NCI-H2196 (cell line): ENCODE measurements around the gene GMPS.
"Not testable (repeated sequence)": the region's sequence is repeated elsewhere in the genome, so short reads cannot be mapped to it uniquely, and the experiment has no call there.

ENCODE experiments used
- DNase-seq: peaks from one replicate; lab custom pipeline; 2025; ENCODE audit not compliant: unreplicated experiment; lab: John Stamatoyannopoulos, UW

The GMPS gene

DNA sequence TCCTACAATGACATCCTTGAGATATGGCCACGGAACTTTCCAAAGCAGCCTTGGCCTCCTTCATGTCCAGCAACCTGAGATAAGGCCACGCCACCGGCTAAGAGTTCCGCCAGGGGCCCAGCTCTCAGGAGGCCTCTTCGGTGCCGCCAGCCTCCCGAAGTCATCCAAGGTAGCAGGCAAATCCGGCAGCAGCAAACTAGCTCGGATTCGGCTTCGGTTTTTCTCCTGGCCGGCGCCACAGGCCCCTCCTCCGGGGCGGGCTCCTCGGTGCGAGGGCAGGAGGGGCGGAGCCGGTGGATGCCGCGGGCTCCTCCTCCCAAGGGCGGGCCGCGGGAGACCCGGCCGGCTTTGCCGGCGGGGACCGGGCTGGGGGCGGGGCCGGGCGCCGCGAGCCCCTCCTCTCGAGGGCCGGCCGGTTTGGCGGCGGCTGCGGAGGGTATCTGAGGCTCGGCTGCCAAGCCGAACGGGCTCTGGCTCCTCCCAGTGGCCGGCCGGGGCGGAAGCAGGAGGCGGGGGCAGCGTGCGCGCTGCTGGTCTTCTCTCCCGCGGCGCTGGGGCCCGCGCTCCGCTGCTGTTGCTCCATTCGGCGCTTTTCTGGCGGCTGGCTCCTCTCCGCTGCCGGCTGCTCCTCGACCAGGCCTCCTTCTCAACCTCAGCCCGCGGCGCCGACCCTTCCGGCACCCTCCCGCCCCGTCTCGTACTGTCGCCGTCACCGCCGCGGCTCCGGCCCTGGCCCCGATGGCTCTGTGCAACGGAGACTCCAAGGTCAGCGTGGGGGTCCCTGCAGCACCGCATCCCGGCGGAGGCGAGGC lies at the start of gene GMPS:
GMPS (plus strand) TSS at position 518 of the 812 bp plus-strand sequence; CDS start at position 739, 221 bp downstream.
- peak; percentile 99 for DNase-seq

DNA sequence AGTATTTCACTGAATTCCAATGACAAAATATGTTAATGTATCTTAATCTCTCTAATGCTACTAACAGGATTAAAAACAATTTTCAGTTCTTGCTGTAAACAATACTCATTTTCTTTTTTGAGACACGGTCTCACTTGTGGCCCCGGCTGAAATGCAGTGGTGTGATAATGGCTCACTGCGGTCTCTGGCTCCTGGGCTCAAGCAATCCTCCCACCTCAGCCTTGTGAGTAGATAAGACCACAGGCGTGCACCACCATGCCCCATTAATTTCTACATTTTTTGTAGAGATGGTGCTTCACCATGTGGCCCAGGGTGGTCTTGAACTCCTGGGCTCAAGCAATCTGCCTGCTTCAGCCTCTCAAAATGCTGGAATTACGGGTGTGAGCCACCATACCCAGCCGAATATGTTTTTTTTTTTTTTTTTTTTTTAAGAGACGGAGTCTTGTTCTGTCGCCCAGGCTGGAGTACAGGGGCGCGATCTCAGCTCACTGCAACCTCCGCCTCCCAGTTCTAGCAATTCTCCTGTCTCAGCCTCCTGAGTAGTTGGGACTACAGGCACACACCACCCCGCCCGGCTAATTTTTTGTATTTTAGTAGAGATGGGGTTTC lies 41.9 kb upstream of the GMPS start:
- DNase-seq = not testable (repeated sequence)

DNA sequence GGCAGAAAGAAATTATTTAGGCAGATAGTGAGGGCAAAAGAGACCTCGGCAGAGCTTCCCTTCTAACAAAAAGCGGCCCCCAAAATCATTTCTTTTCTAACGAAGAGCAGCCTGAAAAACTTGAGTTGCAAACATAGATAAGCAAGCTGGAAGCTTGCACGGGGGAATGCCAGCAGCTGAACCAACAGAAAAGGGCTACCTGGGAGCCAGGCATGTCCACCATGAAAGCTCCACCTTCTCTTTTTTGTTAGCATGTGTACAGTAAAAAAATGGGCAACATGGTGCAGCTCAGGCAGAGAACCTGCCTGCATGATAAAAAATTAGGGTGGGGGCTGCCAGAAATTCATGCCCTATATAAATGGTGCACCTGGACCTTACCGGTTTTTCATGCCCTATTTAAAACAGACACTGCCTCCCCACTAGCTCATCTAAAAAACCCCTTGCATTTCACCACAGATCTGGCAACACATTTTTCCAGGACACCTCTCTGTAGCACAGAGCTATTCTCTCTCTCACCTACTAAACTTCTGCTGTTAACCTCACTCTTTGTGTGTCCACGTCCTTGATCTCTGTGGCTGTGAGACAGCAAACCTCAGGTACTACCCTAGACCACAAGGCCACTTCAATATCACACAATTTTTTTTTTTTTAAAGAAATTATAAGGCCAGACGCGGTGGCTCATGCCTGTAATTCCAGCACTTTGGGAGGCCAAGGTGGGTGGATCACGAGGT lies 34.9 kb upstream of the GMPS start:
- no peak for DNase-seq

DNA sequence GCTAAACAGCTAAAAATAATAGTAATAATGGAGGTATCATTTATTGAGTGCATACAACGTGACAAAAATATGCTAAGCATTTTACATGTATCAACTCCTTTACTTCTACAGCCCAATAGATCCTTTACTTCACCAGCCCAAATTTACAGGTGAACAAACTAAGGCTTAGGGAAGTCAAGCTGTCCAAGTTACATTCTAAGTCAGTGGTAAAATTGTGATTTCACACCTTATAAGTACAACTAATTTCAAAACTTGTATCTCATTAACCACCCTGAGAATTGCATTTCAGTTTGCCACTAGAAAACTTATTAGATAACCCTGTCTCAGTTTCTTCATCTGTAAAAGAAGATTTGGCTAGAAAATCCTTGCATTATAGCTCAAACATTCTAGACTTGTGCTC lies 26.9 kb upstream of the GMPS start:
- no peak for DNase-seq

DNA sequence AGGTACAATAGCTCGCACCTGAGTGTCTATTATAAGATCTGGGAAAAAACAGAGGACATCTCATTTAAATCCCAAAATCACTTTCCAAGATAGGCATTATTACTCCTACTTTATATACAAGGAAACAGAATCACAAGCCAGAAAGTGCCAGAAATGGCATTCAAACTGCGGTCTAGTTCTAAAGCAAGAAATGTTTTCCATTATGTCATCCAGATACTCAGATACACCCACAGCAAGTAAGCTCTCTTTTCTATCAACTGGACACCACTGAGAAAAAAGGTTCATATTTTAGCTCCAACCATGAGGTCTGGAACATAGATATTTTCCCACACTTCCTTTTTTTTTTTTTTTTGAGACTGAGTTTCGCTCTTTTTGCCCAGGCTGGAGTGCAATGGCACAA lies 24.3 kb upstream of the GMPS start:
- no peak for DNase-seq

DNA sequence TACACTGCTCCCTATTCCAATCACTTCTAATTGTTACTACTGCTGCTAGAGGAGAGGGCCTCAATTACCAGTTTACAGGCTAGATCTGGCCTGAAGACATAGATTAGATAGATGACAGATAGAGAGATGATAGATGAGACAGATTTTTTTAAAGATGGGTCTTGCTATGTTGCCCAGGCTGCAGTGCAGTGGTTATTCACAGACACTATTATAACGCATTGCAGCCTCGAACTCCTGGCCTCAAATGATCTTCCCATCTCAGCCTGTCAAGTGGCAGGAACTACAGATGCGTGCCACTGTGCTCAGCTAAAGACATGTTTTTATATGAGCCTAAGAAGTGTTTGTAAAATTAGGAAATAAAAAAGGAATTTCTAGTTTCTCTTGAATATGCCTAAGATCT lies 22.5 kb upstream of the GMPS start:
- DNase-seq = no peak

DNA sequence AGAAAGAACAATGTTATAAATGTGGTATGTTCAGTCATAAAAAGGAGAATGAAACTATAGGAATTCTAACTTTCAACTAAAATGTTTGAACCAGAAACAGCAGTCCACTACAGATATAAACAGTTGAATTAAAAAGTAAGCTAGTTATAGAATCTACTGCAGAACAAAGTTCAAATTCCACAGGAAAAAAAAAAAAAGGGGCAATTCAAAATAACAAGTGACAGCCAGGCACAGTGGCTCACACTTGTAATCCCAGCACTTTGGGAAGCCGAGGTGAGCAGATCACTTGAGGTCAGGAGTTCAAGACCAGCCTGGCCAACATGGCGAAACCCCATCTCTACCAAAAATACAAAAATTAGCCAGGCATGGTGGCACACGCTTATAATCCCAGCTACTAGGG lies 21.0 kb upstream of the GMPS start:
- DNase-seq = not testable (repeated sequence)

DNA sequence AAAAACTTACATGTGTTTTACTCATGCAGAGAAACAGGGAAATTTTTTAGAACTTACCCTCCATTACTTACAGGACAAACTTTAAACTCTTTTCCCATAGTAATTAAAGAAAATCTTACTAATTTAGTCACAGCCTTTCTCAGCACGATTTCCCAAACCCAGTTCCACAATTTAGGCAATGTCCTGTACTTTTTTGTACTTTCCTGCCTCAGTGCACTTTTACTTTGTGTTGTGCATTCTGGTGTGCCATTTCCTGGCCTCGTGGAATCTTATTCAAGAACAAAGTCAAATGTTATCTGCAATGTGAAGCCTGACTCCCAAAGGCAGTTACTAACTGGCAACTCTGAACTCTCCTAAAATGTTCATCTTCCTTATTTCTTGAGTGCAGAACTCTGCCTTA lies 18.1 kb upstream of the GMPS start:
- no peak for DNase-seq

DNA sequence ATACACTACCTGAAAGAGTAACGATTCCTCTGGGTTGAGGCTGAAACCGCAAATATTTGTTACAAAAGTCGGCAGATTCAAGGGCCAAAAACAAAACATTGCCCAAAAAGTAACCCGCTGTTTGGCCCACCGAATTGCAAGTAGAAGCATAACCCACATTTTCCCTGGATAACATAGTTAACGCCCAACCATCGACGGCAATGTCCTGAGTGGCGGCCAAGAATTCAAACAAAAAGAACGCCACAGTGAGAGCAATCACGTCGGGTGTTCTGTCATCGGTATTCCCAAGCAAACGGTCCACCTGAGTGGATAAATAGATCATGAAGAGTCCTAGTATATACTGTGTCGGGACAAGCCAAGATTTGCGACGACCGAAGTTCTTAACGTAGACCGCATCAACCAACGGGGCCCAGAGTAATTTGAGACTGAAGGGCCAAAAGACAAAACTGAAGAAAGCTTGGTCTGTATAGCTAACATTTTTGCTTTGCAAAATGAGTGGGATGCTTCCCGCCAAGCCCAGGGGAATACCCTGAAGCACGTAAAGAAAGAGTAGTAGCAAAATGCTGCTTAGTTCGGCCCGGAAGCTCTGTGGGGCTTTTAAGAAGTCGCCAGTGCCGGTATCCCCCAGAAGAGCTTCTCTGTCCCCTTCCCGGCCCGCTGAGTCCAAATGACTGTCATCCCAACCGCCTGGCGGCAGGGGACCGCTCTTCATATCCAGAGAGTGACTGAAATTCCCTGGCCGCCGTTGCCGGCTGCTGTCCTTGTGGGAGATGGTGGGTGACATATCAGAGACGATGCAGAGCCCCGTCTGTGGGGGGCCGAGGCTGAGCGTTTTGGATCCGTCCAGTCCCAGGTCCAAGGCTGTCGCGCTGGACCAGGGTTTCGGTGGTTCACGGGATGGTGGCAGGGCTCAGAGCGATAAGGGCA lies 17.0 kb upstream of the GMPS start:
- peak; percentile 11 for DNase-seq

DNA sequence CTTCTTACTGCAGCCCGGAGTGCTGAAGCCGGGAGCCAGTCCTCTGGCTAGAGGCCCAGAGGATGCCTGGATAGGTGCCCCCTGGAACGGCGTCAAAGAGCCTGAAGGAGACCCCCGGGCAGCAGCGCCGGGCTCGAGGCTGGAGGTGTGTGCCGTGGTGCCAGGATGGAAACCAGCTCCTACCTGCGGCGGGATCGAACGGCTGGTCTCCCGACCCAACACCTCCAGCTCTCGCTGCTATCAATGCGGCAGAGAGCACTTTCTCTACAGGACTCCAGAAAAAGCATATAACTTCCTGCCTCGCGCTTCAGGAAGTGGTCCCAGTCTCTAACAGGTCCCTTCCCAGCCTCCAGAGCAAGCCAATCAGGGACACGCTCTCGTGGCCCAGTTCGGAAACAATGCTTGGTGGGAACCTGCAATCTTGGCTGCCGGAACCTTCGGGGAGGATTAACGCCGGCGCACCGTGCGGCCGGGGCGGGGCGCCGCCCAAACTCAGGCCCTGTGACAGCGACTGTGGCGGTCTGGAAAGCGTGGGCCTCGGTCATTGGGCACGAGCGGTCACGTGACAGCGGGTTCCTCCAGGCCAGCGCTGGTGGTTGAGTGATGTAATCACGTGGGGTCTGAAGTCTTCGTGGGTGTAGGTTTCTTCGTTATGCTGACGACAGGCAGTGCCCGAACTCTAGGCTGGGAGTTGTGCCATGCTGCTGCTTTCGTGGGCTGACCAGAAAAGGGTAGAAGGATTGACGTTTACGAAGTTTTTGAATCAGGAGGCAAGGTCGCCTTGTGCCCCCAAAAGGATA lies 16.1 kb upstream of the GMPS start, which contains the start of gene SLC33A1:
SLC33A1 (minus strand) TSS at position 287 of the 800 bp plus-strand sequence. CDS start 430 bp downstream, outside the sequence.
- DNase-seq = peak; percentile 100

DNA sequence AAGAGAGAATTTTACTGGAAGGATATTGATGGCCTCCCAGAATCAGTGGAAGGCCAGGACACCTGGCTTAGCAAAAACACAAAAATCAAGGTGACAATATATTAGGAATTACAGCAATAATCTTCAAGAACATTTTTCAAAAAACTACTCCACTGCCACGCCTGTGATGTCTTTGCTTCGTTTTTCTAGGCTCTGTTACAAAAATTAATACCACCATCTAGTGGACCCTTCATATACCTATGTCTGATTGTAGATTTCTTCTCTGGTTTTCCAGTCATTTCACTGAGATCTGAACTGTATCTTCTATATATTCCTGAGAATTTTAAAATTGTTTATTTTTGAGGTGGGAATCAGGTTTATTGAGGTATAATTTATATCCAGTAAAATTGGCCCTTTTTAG lies 10.6 kb upstream of the GMPS start:
- DNase-seq = no peak

DNA sequence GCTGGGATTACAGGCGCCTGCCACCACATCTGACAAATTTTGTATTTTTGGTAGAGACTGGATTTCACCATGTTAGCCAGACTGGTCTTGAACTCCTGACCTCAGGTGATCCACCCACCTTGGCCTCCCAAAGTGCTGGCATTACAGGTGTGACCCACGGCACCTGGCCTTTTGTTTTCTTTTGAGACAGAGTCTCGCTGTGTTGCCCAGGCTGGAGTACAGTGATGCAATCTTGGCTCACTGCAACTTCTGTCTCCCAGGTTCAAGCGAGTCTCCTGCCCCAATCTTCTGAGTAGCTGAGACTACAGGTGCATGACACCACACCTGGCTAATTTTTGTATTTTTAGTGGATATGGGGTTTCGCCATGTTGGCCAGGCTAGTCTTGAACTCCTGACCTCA lies 10.0 kb upstream of the GMPS start:
- DNase-seq = not testable (repeated sequence)

DNA sequence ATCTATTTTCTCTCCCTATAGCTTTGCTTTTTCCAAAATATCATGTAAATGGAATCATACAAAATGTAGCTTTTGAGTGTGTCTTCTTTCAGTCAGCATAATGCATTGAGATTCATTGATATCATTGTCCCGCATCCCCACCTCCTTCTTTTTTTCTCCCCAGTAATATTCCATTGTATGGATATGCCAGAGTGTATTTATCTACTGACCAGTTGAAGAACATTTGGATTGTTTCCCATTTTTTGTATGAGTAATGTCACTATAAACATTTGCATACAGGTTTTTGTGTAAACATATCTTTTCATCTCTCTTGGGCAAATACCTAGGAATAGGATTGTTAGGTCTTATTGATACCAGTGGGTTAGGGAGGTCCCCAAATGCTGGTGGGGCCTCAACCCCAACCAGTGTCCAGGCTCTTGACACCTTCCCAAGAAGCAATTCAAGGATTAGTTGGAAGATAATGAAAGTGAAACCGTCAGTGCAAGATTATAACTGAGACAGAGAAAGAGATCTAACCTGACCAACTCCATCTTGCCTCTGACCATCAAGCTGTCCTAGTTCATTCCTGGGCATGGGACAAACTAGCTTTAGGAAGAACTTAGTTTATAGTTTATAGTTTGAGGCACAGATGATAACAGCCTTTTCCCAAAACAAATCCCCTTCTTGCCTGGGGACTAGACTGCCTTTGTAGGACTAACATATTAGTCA lies 8.8 kb upstream of the GMPS start:
- no peak for DNase-seq

DNA sequence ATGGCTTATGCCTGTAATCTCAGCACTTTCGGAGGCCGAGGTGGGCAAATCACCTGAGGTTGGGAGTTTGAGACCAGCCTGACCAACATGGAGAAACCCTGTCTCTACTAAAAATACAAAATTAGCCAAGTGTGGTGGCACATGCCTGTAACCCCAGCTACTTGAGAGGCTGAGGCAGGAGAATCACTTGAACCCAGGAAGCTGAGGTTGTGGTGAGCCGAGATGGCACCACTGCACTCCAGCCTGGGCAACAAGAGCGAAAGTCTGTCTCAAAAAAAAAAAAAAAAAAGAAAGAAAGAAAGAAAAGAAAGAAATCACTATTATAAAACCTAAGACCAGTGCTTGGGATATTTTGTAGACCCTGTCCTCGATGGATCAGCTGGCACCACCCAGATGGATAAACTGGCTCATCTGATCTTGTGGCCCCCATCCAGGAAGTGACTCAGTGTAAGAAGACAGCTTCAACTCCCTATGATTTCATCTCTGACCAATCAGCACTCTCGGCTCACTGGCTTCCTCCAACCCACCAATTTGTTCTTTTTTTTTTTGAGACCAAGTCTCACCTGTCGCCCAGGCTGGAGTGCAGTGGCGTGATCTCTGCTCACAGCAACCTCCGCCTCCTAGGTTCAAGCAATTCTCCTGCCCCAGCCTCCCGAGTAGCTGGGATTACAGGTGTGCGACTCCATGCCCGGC lies 8.0 kb upstream of the GMPS start:
- not testable (repeated sequence) for DNase-seq

DNA sequence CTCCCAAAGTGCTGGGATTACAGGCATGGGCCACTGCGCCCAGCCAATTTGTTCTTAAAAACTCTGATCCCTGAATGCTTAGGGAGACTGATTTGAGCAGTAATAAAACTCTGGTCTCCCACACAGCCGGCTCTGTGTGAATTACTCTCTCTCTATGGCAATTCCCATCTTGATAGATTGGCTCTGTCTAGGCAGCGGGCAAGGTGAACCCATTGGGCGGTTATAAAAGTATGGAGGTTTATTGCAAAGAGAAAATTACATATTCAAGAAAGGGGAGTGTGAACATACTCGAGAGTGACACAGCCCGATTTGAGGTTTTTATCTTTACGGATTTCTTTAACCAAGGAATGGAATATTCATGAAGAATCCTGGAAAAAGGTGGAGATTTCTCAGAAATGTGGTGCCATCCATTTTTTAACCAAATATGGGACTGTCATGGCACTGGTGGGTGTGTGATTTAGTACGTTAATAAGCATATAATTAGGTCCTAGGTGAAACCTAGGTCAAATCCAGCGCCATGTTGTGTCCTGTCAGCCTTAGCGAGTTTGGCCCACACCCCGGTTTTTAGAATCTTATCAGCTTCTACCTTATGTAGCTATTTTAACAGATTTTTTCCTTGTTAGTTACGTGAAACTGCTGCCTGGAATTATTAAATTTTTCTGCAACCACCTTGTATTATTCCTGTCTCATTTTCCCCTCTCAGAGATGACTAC lies 7.2 kb upstream of the GMPS start:
- no peak for DNase-seq

DNA sequence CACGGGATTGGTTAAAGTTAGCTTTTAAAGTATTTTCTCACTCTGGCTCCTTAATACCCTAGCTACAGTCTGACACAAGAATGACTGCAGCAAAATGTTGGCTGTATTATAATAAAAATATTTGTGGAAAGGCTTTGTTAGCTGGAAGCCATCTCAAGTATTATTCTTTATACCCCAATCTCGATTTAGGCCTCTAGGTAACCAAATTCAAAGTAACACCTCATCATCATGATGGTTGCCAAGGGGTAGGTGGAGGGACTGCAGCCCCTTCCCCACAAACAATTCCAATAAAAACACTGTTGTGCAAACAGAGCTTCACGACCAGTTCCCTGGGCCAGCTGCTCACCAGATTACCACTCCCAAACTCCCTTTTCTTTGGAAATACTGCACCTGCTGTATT lies 759 bp upstream of the GMPS start:
- no peak for DNase-seq

DNA sequence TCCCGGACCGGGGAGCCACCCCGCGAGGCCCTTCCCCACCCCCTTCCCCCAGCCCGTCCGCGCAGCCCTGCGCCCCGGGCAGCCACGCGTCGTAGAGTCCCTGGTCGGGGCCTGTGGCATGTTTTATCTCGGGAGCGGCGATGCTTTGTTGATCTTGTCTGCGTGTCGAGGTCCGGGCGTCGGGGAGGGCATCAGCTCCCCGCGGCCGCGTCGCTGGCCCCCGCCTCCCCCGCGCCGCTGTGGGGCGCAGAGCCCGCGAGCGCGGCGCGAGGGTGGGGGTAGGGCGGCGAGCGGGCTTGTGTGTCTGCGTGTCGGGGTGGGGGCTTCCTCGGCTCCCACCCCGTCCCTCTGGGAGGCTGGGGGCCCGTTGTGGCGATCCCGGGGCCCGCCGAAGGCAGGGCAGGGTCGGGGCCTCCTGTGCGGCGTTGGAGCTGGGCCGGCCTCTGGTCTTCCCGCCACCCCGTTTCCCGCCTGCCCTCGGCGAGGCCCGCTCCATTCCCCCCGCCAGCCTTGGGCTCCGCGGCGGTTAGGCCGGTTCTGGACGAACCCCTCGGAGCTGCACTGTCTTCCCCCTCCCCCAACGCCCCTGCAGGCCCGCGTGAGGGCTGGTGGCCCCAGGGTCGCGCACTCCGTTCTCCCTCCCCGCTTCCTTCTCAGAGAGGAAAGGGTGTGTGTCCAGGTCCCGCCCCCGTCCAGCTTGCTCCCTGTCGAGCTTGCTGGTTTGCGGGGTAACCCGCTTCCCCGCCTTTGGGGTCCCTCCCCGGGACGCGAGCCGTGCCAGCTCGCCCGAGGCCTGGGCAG lies 695 bp downstream of the GMPS start:
- peak; percentile 46 for DNase-seq
